ENCODE data around the gene SFT2D1. TPM values are rescaled to one million over a fixed set of nuclear protein-coding genes. Genes with fewer than 3 reads are reported as not detected.

SFT2D1 gene
- total and polyA plus RNA-seq, 9 of the 15 experiments (the other 6 are each of a cell fraction or from before 2014, with no cell fraction given), result 54.4 to 140 (median 74.6) TPM

DNA sequence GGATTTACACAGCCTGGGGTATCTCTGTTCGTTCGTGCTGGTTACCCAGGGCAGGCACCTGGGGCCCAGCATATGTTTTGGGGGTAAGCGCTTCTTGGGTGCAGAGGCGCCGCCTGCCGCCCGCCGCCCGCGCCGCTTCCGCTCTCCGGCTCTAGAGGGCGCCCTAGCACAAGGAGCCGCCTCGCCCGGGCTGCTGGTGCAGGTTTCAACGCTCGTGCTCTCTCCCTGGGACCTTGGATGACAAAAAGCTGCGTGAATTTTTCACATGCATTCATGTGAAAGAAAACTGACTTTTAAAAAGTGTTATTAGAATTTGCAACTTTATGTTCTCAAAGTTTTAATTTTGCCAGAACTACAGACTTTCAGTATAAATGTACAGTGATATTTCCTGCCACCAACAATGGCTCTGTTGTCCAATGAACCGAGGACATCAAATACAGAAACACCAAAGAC is 66.6 kb downstream of the SFT2D1 start (continued):
- TF ChIP-seq, protein P1, sequence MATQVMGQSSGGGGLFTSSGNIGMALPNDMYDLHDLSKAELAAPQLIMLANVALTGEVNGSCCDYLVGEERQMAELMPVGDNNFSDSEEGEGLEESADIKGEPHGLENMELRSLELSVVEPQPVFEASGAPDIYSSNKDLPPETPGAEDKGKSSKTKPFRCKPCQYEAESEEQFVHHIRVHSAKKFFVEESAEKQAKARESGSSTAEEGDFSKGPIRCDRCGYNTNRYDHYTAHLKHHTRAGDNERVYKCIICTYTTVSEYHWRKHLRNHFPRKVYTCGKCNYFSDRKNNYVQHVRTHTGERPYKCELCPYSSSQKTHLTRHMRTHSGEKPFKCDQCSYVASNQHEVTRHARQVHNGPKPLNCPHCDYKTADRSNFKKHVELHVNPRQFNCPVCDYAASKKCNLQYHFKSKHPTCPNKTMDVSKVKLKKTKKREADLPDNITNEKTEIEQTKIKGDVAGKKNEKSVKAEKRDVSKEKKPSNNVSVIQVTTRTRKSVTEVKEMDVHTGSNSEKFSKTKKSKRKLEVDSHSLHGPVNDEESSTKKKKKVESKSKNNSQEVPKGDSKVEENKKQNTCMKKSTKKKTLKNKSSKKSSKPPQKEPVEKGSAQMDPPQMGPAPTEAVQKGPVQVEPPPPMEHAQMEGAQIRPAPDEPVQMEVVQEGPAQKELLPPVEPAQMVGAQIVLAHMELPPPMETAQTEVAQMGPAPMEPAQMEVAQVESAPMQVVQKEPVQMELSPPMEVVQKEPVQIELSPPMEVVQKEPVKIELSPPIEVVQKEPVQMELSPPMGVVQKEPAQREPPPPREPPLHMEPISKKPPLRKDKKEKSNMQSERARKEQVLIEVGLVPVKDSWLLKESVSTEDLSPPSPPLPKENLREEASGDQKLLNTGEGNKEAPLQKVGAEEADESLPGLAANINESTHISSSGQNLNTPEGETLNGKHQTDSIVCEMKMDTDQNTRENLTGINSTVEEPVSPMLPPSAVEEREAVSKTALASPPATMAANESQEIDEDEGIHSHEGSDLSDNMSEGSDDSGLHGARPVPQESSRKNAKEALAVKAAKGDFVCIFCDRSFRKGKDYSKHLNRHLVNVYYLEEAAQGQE (IDR thresholded peaks at IDR 0.05; ENCODE audit: borderline replicate concordance), result peak; percentile 93
- TF ChIP-seq, protein P1 (CRISPR knock-in tag; IDR thresholded peaks at IDR 0.05; ENCODE audit: low read depth), result no peak
- TF ChIP-seq, protein P2, sequence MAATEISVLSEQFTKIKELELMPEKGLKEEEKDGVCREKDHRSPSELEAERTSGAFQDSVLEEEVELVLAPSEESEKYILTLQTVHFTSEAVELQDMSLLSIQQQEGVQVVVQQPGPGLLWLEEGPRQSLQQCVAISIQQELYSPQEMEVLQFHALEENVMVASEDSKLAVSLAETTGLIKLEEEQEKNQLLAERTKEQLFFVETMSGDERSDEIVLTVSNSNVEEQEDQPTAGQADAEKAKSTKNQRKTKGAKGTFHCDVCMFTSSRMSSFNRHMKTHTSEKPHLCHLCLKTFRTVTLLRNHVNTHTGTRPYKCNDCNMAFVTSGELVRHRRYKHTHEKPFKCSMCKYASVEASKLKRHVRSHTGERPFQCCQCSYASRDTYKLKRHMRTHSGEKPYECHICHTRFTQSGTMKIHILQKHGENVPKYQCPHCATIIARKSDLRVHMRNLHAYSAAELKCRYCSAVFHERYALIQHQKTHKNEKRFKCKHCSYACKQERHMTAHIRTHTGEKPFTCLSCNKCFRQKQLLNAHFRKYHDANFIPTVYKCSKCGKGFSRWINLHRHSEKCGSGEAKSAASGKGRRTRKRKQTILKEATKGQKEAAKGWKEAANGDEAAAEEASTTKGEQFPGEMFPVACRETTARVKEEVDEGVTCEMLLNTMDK (IDR thresholded peaks at IDR 0.05; ENCODE audit: borderline replicate concordance, insufficient read depth, low read depth, low read length, poor library complexity, severe bottlenecking), result peak; percentile 82
- TF ChIP-seq, protein P3, sequence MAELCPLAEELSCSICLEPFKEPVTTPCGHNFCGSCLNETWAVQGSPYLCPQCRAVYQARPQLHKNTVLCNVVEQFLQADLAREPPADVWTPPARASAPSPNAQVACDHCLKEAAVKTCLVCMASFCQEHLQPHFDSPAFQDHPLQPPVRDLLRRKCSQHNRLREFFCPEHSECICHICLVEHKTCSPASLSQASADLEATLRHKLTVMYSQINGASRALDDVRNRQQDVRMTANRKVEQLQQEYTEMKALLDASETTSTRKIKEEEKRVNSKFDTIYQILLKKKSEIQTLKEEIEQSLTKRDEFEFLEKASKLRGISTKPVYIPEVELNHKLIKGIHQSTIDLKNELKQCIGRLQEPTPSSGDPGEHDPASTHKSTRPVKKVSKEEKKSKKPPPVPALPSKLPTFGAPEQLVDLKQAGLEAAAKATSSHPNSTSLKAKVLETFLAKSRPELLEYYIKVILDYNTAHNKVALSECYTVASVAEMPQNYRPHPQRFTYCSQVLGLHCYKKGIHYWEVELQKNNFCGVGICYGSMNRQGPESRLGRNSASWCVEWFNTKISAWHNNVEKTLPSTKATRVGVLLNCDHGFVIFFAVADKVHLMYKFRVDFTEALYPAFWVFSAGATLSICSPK (IDR thresholded peaks at IDR 0.05; ENCODE audit: borderline replicate concordance), result no peak
- TF ChIP-seq, protein P4, sequence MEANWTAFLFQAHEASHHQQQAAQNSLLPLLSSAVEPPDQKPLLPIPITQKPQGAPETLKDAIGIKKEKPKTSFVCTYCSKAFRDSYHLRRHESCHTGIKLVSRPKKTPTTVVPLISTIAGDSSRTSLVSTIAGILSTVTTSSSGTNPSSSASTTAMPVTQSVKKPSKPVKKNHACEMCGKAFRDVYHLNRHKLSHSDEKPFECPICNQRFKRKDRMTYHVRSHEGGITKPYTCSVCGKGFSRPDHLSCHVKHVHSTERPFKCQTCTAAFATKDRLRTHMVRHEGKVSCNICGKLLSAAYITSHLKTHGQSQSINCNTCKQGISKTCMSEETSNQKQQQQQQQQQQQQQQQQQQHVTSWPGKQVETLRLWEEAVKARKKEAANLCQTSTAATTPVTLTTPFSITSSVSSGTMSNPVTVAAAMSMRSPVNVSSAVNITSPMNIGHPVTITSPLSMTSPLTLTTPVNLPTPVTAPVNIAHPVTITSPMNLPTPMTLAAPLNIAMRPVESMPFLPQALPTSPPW (CRISPR knock-in tag; IDR thresholded peaks at IDR 0.05), result 0 out of 2 replicates have a peak, but pooled peaks have one; percentile 21
- no peak for TF ChIP-seq ZNF830 (CRISPR knock-in tag; IDR thresholded peaks at IDR 0.05)
- TF ChIP-seq NEUROD1 (IDR thresholded peaks at IDR 0.05; ENCODE audit: borderline replicate concordance, low read depth, low read length, partially characterized antibody), result peak; percentile 31
- TF ChIP-seq FIP1L1 (IDR thresholded peaks at IDR 0.05; ENCODE audit: low read depth, low read length, poor library complexity, severe bottlenecking), result no peak
- TF ChIP-seq, protein P5, sequence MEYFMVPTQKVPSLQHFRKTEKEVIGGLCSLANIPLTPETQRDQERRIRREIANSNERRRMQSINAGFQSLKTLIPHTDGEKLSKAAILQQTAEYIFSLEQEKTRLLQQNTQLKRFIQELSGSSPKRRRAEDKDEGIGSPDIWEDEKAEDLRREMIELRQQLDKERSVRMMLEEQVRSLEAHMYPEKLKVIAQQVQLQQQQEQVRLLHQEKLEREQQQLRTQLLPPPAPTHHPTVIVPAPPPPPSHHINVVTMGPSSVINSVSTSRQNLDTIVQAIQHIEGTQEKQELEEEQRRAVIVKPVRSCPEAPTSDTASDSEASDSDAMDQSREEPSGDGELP (CRISPR knock-in tag; IDR thresholded peaks at IDR 0.05; ENCODE audit: borderline replicate concordance), result peak; percentile 48; the same call in 1 of the 2 replicates
- peak; percentile 57; the same call in 1 of the 2 replicates for TF ChIP-seq BMI1 (IDR thresholded peaks at IDR 0.05; ENCODE audit: low read length)
- 0 out of 2 replicates have a peak, but pooled peaks have one; percentile 36 for TF ChIP-seq ZKSCAN1 (IDR thresholded peaks at IDR 0.05; ENCODE audit: low read depth, low read length)
- TF ChIP-seq RCOR1 (IDR thresholded peaks at IDR 0.05; ENCODE audit: borderline replicate concordance in 1 of 2, low read depth in 2 of 2, low read length in 2 of 2), result 0 out of 4 replicates have a peak, but pooled peaks of 1 of the 2 experiments have one; percentile 10
